ENCODE results near the gene LATS1. TPM values are rescaled to one million over a fixed set of nuclear protein-coding genes. Genes with fewer than 3 reads are reported as not detected.

The LATS1 gene
- total RNA-seq, 1 donor from 2014 or later: 41.8 TPM

DNA sequence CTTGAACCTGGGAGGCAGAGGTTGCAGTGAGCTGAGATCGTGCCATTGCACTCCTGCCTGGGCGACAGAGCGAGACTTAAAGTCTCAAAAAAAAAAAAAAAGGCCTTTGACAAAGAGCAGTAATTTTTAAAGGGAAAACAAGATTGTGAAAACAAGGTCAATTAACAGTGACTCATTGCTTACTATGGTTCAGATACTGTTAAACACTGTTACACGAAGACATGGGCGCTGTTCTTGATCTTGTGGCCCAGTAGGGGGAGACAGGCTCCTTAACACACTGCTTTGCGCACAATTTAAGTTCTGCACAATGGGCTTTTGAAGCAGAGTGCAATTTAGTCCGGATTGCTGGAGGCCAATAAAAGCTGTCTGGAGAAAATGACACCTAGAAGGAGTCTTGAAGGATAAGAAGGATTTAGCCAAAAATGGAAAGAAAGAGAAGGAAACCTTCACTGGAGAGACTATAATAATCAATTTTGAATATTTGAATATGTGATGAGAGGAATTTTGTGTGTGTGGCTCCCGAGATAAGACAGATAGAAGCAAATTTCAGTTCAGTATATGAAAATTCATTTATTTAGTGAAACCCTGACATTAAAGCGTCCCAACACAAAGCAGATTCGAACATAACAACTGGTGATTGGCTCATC, 6.0 kb upstream of the LATS1 start:
- H3K36me3 Mint-ChIP-seq (ENCODE audit: insufficient read depth): peaks cover 10% of the 10 kb centered on the region
- H3K4me1 Mint-ChIP-seq (ENCODE audit: low read depth): no peaks in the 10 kb centered on the region
- H3K4me3 Mint-ChIP-seq (ENCODE audit: low read depth): no peak overlapping the region
- peak overlapping the region; percentile 65 for H3K27ac Mint-ChIP-seq
- no peak for DNase-seq (ENCODE audit: low spot score, unreplicated experiment)
- TF ChIP-seq, protein P1, sequence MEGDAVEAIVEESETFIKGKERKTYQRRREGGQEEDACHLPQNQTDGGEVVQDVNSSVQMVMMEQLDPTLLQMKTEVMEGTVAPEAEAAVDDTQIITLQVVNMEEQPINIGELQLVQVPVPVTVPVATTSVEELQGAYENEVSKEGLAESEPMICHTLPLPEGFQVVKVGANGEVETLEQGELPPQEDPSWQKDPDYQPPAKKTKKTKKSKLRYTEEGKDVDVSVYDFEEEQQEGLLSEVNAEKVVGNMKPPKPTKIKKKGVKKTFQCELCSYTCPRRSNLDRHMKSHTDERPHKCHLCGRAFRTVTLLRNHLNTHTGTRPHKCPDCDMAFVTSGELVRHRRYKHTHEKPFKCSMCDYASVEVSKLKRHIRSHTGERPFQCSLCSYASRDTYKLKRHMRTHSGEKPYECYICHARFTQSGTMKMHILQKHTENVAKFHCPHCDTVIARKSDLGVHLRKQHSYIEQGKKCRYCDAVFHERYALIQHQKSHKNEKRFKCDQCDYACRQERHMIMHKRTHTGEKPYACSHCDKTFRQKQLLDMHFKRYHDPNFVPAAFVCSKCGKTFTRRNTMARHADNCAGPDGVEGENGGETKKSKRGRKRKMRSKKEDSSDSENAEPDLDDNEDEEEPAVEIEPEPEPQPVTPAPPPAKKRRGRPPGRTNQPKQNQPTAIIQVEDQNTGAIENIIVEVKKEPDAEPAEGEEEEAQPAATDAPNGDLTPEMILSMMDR (IDR thresholded peaks at IDR 0.05; ENCODE audit: unreplicated experiment): peak; percentile 71
- no peaks in the 10 kb centered on the region for H3K9me3 Mint-ChIP-seq (ENCODE audit: low read depth)
- H3K27me3 Mint-ChIP-seq: no peaks in the 10 kb centered on the region

DNA sequence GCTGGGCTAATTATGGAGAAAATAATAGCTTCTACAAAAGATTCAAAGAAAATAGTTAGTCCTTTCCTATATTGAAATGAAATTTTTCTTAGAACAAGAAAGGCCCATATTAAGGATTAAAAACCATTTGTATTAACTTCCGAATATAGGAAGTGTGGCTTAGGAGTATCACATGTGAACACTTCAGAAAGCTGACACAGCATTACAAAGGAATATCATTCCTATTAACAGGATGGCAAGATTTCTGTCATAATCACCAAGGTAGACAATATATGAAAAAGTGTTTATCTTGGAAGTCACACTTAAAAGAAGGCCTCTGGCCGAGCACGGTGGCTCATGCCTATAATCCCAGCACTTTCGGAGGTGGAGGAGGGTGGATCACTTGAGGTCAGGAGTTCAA, 5.4 kb upstream of the LATS1 start:
- peaks cover 5% of the 10 kb centered on the region for H3K36me3 Mint-ChIP-seq (ENCODE audit: insufficient read depth)
- H3K27me3 Mint-ChIP-seq: no peaks in the 10 kb centered on the region
- H3K4me1 Mint-ChIP-seq (ENCODE audit: low read depth): peaks cover 2% of the 10 kb centered on the region
- no peak overlapping the region for H3K27ac Mint-ChIP-seq
- no peak overlapping the region for H3K4me3 Mint-ChIP-seq (ENCODE audit: low read depth)
- no peaks in the 10 kb centered on the region for H3K9me3 Mint-ChIP-seq (ENCODE audit: low read depth)
- TF ChIP-seq, protein P1 (IDR thresholded peaks at IDR 0.05; ENCODE audit: unreplicated experiment): no peak
- no peak for DNase-seq (ENCODE audit: low spot score, unreplicated experiment)

DNA sequence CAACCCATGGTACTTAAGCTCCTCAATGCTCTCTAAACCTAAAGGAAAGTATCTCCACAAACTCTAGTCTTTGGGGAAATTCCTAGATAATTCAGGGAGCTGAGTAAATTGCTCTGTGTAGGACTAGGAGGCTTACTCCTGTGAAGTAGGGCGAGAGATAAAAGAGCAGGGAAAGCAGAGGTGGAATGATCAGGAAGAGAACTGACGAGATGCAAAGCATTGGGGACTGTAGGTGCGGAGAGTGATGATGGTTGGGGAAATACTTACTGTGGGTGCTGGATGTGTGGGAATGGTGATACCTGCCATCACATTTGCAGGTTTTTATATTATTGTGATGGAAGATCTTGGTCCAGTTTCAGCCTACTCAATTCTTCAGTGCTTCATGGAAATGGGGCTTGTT, 1.6 kb upstream of the LATS1 start:
- peak overlapping the region; percentile 4 for H3K4me3 Mint-ChIP-seq (ENCODE audit: low read depth)
- DNase-seq (ENCODE audit: low spot score, unreplicated experiment): no peak

DNA sequence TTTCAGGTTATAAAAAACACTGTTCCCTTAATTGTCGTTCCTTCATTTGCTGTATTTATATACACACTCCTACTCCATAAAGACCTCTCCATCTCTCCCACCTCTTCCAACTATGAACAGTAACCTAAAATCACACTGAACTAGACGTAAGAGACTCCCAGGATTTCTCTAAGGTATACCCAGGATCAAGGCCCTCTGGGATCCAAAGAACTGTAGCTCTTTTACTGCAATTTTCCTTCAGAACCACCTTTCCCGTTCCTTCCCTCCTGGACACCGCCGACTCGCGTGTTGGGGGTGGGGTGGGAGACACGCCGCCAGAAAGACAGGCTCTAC, 680 bp downstream of the LATS1 start:
- TF ChIP-seq, protein P1 (IDR thresholded peaks at IDR 0.05; ENCODE audit: unreplicated experiment): no peak
- Mint-ChIP-seq H3K4me3 (ENCODE audit: low read depth) (peak overlapping the region; percentile 88), H3K27me3 (no peaks in the 10 kb centered on the region), H3K27ac (peak overlapping the region; percentile 98), H3K36me3 (ENCODE audit: insufficient read depth) (peaks cover 2% of the 10 kb centered on the region), H3K4me1 (ENCODE audit: low read depth) (peaks cover 15% of the 10 kb centered on the region), H3K9me3 (ENCODE audit: low read depth) (no peaks in the 10 kb centered on the region)
- DNase-seq (ENCODE audit: low spot score, unreplicated experiment): no peak

More for the DNA sequence above, 1.6 kb upstream of the LATS1 start:
- TF ChIP-seq, protein P1 (IDR thresholded peaks at IDR 0.05; ENCODE audit: unreplicated experiment): no peak
- Mint-ChIP-seq H3K36me3 (ENCODE audit: insufficient read depth) (peaks cover 1% of the 10 kb centered on the region), H3K9me3 (ENCODE audit: low read depth) (no peaks in the 10 kb centered on the region), H3K4me1 (ENCODE audit: low read depth) (peaks cover 15% of the 10 kb centered on the region), H3K27me3 (no peaks in the 10 kb centered on the region), H3K27ac (no peak overlapping the region)

DNA sequence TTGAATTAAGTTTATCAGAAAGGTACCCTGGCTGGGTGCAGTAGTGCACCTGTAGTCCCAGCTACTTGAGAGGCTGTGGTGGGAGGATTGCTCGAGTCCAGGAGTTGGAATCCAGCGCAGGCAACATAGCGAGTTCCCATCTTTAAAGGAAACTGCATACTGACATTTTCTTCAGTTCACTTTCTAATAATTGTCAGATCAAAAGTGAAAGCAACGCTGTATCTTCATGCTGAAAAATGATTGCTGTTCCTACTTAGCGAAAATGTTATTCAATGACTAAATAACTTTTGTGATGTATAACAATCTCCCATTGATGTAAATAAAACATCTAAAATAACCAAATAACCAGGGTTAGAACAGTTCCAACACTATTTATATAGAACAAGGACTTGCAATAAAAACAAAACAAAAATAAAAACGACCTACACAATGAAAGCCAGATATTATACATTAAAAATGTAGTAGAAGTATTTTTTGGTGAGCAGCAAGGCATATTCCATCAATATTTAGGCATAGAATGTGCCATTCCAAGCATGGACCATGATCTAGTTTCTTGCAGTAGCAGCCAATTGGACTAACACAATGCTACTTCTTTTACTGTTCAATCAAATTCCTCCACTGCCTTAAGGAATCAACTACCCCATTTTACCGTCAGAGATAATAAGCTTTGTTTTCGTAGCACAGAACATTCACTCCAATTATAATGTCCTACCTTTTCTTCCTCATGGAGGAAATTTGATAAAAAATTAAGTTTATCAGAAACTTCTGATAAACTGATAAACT, 1.5 kb downstream of the LATS1 start:
- TF ChIP-seq, protein P1 (IDR thresholded peaks at IDR 0.05; ENCODE audit: unreplicated experiment): no peak
- DNase-seq (ENCODE audit: low spot score, unreplicated experiment): no peak
- H3K4me3 Mint-ChIP-seq (ENCODE audit: low read depth): peak overlapping the region; percentile 88
- H3K27me3 Mint-ChIP-seq: no peaks in the 10 kb centered on the region
- H3K4me1 Mint-ChIP-seq (ENCODE audit: low read depth): peaks cover 17% of the 10 kb centered on the region
- peak overlapping the region; percentile 47 for H3K27ac Mint-ChIP-seq
- H3K9me3 Mint-ChIP-seq (ENCODE audit: low read depth): no peaks in the 10 kb centered on the region
- peaks cover 3% of the 10 kb centered on the region for H3K36me3 Mint-ChIP-seq (ENCODE audit: insufficient read depth)
